ENCODE data around the gene UBE2Q2.

UBE2Q2 gene

DNA sequence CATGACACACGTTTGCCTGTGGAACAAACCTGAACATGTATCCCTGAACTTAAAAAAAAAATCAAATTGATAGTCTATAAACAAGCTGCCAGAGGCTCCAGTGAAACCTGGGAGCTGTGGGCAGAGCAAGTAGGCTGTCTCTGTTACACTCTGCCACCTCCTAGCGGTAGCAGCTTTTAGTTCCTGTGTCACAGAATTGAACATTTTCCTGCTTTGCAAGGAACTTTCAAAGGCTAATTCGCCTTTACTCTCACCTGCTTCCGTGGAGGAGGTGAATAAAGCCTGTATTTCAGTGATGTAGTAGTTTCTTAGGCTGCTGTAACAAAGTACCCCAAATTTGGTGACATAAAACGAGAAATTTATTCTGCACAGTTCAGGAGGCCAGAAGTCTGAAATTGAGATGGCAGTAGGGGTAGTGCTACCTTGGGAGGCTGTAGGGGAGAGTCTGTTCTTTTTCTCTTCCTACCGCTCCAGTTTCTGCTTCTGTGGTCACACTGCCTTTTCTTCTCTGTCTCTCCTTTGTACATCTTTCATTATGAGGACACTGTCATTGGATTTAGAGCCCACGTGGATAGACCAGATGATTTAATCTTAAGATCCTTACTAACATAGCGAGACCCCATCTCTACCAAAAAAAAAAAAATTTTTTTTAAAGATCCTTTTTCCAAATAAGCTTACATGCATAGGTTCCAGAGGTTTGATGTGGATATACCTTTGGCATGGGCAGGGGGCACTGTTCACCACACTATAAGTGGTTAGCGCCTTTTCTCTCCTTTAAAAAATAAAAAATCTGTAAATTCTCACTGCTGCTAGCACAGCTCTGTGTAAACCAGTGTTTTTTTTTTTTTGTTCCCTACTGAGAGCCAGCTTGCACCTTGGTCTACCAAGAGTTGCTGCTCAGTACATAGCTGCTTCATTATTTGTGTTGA lies 85.7 kb downstream of the UBE2Q2 start:
- DNase-seq: no peak

DNA sequence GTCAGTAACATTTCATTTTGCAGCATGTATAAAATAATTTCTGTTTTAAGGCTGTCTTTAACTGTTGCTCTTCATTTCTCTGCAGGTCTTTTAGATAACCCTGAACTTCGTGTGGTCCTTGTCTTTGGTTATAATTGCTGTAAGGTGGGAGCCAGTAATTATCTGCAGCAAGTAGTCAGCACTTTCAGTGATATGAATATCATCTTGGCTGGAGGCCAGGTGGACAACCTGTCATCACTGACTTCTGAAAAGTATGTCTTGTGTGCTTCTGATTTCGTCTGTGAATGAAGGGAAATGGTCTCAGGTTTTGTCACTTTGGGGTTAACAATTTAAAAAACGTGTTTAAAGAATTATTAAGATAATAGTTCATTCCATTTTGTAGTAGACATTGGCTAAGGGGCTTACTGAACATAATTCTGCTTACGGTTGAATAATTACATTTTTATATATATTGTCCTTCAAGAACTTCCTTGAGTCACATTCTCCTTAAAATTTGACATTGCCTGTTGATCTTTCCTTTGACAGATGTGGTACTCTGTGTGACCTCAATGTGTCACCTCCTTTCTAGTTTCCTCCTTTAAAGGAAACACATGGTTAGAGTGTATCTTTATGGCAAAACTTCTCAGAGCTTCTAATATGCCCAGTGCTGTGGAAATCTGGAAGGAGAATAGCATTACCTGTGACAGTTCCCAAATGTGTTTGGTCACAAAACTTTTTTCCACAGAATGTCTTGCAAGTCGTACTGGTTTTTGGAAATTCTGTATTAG lies 86.7 kb downstream of the UBE2Q2 start:
- no peak for DNase-seq

DNA sequence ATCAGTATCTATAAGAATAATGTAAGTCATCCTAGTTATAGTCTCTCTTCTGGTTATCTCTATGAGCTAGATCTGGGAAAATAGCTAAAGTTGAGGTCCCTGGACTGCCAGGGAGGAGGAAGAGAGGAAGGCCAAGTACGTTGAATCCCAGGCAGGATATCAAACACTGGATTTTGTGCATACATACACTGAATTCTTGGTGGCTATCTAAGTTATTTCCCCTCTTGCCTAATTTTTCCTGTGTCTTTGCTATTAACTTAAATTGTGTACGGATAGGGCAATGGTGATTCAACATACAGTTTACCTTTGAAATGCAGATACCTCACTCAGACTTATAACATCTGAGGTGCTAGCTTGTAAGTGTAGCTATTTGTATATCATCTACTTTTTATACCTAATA lies 87.6 kb downstream of the UBE2Q2 start:
- DNase-seq: no peak

DNA sequence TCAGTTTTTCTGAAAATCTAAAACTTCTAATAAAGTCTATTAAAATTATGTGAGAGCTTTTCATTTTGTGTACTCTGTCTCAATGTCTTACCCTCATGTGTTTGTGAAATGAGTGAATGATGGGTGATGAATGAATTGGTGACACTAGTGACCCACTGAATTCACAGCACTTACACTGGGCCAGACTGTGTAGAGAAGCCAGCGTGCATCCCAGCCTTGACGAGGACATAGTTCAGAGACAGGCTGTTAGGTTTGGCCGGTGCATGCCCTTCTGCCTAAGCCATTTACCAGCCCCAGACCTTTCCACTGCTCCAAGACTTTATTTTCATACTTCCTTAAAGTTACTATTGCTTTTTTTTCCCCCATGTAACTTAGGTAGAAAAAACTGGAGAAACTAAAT lies 99.2 kb downstream of the UBE2Q2 start:
- DNase-seq: no peak

DNA sequence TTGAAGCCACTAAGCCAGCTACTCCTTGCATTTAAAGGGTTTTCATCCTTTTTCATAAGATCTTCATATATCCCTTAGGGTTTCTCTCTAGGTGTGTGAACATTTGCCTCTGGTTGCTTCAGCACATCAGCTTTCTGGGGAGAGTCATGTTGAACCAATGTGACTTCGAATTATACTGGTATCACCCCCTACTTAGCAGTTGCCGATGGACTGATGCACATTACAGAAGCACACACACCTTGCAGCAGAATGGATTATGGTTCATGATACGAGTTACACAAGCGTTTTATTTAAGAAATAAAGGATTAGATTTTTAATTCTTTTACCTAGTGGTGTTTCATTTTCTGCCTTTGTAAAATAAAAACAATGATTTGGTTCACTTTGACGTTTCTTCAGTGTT lies 100.0 kb downstream of the UBE2Q2 start:
- DNase-seq: no peak

DNA sequence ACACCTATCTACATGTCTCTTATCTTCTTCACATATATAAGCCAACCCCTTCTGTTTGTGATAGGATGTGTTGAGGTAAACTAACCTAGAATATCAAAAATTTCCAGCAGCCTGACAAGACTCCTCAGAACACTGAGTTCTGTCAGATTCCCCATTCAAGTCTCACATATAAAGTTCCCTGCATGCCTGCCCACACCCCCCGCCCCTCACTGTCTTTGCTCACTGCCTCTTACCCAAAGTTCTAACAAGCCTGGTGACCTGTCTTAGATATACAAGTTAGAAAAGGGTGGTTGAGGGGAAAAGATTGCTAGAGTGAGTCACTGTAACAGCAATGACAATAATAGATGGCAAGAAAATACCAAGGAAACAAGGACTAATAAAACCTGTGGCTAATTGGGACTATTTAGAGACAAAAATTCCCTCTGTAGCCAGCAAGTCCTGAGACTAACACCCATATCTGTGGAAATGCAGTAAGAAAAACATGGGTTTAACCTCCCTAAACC lies 100.5 kb downstream of the UBE2Q2 start:
- DNase-seq: no peak

DNA sequence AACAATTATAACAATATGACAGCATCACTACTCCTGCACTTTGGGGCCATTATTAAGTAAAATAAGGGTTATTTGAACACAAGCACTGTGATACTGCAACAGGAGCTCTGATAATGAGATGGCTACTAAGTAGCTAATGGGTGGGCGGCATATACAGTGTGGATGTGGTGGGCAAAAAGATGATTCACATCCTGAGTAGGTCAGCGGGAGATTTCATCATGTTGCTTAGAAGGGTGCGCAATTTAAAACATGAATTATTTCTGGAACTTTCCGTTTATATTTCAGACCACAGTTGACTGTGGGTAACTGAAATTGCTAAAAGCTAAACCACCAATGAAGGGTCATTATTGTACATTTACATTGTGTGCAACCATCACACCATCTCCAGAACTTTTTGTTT lies 102.7 kb downstream of the UBE2Q2 start:
- DNase-seq: no peak

DNA sequence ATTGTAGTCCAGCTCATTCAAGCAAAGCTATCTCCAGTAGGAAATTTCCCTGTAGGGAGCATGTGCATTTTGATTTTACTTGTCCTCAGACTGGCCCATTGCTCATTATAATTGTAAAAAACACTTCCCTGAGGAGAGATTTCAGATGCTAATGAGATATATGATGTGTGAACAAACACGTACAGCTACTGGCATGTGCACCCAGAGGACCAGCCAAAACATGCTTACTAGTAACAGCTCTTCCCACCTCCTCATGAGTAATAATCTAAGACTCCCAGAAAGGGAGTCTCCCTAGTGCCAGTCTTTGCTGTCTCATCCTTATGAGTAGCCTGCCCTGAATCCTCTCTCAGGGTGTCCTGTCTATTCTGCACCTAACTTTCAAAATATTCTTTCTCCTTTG lies 103.8 kb downstream of the UBE2Q2 start:
- no peak for DNase-seq

DNA sequence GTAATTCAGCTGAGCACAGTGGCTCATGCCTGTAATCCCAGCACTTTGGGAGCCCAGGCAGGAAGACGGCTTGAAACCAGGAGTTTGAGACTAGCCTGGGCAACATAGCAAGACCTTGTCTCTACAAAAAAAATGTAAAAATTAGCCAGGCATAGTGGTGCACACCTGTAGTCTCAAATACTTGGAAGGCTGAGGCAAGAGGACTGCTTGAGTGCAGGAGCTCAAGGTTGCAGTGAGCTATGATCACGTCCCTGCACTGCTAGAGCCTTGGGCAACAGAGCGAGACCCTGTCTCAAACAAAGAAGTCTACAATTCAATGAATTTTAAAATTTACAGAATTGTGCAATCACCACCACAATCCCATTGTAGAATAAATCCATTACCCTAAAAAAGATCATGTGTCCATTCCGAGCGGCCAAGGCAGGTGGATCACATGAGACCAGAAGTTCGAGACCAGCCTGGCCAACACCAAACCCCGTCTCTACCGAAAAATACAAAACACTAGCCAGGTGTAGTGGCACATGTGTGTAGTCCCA lies 105.6 kb downstream of the UBE2Q2 start:
- DNase-seq: no peak
